NCI-H1930 (cell line): Measurements from ENCODE around the gene SMAD6.

Experiments used
- DNase-seq, 2 experiments: peaks; one replicate each; lab custom pipeline; 2025; lab: John Stamatoyannopoulos, UW

The SMAD6 gene

DNA sequence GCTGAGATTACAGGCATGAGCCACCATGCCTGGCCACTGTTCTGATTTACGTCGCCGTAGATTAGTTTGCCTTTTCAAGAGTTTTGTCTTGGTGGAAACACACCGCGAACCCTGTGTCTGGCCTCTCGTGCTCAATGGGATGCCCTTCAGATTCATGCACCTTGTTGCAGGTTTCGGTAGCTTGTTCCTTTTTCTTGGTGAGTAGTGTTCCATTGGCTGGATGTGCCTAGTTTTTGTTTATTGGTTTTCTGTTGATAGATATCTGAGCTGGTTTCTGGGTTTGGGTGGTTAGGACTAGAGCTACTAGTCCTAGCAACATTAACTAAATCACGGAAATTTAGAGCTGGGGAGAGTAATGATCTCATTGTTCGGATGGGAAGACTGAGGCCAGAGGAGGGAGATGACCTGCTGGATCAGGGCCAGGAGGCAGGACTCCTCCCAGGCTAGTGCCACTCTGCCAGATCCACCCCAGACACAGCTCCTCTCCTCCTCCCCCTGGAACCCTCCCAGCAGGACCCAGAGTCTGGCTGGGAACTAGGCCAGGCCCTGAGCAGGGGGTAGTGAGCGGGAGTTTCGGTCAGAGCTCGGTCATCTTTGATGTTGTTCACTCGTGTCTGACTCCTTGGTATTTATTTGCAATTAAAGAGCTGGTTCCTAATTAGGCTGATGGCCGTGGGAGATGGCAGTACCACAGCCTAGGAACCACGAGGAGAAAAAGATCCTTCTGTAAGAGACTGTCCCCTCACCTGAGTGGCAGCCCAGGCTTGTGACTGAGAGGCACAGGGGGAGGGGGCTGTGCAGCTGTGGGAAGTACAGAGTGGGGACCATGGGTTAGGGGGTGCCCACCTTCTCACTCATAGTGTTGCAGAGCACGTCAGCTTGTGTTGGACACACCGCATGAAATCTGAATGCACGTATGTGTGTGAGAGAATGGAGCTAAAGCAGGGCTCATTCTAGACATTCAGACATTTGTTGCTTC lies 73.4 kb downstream of the SMAD6 start:
- DNase-seq: no peak

DNA sequence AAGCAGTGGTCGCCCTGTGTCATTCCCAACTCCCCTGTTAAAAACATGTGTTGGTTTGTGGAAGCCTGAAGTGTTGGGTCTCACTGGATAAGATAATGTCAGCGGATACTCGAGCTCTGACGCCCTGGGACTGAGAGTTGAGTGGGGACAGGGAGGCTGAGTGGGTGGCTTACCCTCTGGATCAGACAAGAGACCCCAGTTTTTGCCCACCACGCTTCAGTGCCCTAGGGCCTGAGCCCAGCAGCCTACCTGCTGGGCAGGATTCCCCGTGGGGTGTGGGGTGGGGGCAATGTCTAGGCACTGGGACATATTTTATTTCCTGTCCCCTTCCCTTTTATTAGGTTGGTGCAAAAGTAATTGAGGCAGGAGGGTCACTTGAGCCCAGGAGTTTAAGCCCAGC lies 75.0 kb downstream of the SMAD6 start:
- DNase-seq: no peak

DNA sequence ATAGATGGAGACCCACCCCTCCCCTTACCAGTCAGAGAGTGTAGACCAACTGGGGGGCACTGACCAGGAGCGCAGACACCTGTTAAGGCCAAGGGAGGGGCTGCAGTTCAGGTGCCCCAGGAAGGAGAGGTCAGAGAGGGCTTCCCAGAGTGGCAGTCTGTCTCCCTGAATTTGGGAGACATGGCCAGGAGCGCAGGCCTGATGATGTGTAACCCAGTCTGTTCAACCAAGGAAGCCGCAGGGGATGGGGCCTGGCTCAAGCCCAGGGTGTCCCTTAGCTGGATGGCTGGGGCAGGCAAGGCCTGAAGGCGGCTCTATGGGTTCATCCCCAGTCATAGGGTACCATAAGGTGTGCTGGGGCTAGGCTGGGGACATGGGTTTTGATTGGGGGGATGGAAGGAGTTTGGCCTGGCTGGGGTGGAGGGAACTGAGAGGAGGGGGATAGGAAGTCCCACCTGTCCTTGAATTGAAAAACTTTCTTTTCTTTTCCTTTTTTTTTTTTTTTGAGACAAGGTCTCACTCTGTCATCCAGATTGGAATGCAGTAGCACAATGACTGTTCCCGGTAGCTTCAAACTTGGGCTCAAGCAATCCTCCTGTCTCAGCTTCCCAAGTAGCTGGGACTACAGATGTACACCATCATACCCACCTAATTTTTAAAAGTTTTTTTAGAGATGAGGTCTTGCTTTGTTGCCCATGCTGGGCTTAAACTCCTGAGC lies 75.7 kb downstream of the SMAD6 start:
- DNase-seq: no peak

- no peak for DNase-seq
Observed at GRCh38 chr15:66778314-66778665, 76.3 kb downstream of the SMAD6 start.

- no peak for DNase-seq
Observed at GRCh38 chr15:66778716-66779115, 76.7 kb downstream of the SMAD6 start.

- no peak for DNase-seq
Observed at GRCh38 chr15:66779331-66780009, 77.4 kb downstream of the SMAD6 start.

- DNase-seq: no peak
Observed at GRCh38 chr15:66780172-66780972, 78.3 kb downstream of the SMAD6 start.

- no peak for DNase-seq
Observed at GRCh38 chr15:66780973-66781718, 79.1 kb downstream of the SMAD6 start.

DNA sequence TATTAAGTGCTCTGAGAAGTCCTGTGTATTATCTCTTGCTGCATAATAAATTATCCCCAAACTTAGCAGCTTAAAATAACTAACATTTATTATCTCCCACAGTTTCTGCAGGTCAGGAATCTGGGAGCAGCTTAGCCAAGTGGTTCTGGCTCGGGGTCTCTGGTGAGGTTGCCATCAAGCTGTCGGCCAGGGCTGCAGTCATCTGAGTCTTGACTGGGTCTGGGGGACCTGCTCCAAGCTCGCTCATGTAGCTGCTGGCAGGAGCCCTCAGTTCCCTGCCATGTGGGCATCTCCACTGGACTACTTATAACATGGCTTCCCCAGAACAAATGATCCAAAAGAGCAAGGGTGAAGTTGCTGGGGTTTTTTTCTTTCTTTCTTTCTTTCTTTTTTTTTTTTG lies 80.7 kb downstream of the SMAD6 start:
- no peak for DNase-seq

GRCh38 chr15:66783314-66783713 lies 81.3 kb downstream of the SMAD6 start:
- DNase-seq: no peak

DNA sequence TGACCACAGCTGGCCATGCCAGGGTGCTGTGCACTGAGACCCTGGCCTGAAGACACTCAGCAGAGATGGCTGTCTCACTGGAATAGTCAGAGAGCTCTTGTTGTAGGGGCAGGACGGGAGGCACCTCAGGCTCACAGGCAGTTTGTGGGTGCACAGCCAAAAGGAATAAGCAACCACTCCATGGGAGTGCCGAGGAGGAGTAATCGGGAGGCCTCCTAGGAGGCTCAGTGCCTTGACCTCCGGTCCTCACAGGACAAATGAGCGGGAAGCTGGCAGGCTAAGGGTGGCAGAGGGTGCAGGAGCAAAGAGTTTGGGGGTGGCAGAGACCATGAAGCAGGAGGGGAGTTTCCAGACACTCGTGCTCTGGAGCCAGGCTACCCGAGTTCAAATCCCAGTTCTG lies 81.7 kb downstream of the SMAD6 start:
- DNase-seq: no peak

DNA sequence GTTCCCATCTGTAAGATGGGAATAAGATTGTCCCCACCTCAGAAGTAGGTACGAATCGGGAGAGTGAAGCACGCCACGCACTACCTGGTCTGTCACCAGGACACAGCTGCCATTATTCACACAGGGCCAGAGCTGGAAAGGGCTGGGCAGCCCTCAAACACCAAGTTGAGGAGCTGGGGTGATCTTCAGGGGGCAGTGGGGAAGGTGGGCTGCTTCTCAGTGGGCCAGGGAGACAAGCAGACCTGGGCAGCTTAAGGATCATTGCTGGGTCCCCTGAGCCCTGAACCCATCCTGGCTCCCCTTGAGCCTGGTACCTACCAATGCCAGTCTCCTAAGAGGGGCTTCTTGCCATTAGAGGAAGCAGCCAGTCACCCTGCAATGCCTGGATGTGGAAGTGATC lies 82.1 kb downstream of the SMAD6 start:
- DNase-seq: no peak

DNA sequence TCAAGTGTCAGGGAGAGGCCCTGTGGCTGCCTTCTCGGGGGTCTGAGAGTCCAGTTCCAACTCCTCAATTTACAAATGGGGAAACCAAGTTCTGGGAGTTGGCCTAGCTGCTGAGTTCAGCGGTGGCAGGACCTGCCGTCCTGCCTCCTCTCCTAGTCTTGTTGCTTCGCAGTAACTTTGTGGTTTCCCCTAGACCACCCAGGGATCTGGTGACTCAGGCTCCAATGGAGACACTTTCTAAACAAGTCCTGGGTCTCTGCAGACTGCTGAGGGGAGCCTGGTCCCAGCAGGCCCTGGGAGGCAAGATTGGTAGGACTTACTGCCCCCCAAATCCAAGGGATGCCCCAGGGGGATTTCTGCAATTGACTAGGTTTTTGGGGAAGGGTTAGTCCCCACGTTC lies 83.6 kb downstream of the SMAD6 start:
- DNase-seq: no peak

GRCh38 chr15:66786222-66786621 lies 84.2 kb downstream of the SMAD6 start:
- DNase-seq: no peak

GRCh38 chr15:66786708-66787488 lies 84.9 kb downstream of the SMAD6 start:
- DNase-seq: no peak

DNA sequence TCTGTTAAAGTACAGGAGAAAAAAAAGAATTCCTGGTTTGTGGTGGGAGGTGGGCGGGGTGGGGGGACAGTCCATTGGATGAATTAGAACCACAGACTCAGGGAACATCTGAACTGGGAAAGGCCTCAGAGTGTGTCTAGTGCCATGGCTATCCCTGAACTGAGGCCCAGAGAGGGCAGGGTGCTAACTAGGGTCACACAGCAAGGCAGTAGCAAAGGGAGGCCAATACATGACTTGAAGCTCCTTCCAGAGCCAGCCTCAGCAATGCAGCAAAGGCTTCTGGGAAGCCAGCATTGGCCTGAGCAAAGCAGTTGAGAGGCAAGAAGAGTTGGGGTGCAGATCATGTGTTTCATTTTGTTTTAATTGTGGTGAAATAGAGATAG lies 85.4 kb downstream of the SMAD6 start:
- DNase-seq: no peak

DNA sequence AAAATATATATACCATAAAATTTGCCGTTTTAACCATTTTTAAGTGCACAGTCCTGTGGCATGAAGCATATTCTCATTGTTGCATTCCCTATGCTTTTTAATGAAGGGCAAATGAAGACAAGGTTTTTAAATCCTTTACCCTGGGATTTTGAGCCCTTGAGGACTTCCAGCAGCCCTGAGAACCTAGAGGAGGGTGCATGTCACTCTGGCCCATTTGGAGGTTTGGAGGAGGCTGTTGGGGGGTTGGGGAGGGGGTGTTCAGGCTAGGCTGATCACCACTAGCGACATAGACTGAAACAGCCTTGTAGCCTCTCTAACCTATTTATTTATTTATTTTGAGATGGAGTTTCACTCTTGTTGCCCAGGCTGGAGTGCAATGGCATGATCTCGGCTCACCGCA lies 86.0 kb downstream of the SMAD6 start:
- no peak for DNase-seq

DNA sequence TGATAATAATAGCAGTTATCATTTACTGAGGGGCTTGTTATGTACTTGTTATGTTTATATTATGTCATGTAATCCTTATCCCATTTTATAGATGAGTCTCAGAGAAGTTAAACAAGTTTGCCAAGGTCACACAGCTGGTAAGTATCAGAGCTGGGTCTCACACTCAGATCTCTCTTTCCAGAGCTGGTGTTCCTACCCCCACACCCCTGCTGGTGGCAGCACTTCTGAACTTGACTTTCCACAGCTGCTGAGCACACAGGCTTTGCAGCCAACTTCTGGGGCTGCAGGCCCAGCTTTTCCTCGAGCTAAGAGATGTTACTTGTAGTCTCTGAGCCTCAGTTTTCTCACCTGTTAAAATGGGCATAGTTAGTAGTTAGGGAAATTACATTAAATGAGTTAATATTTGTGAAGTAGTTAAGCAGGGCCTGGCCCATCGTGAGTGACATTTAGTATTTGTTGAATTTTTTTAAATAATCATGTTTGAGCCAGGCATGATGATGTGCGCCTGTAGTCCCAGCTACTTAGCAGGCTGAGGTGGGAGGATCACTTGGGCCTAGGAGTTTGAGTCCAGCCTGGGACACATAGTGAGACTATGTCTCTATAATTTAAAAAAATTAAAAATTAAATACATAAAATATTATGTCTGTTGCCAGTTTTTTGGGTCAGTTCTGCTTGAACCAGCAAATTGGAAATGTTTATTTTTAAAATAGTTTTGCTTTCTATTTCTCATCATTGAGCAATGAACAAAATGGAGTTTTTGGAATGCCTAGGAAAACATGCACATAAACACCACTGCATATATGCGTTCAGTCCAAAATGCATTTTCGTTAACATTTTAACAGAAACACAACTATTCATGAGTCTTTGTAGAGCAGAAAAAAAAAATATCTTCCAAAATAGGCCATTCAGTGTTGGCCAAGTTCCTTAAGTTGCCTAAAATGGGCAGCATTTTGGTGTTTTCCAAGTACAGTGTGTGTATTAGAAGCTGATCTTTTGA lies 87.3 kb downstream of the SMAD6 start:
- DNase-seq: no peak

DNA sequence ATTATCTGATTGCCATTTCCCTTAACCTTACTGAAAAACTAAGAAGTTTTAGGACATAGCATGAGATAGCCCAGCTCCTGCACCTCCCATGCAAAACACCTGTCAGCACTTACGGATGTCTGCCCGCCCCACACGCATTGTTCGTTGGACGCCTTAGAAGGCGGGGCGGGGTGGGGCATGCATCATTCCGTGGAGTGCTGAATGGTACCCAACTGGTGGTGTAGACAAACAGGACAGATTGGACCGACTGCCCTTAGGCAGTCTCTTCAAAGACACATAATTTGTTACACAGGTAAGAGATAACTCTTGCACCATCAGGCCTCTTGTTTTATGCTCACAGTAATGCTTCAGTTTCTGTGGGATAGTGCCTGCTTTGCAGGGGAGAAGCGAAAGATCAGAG lies 93.8 kb downstream of the SMAD6 start:
- DNase-seq: no peak
